ENCODE data around the gene SV2B. TPM values are rescaled to one million over a fixed set of nuclear protein-coding genes. Genes with fewer than 3 reads are reported as not detected.

The SV2B gene
- total RNA-seq, 1 experiment from 2014 or later = not detected

DNA sequence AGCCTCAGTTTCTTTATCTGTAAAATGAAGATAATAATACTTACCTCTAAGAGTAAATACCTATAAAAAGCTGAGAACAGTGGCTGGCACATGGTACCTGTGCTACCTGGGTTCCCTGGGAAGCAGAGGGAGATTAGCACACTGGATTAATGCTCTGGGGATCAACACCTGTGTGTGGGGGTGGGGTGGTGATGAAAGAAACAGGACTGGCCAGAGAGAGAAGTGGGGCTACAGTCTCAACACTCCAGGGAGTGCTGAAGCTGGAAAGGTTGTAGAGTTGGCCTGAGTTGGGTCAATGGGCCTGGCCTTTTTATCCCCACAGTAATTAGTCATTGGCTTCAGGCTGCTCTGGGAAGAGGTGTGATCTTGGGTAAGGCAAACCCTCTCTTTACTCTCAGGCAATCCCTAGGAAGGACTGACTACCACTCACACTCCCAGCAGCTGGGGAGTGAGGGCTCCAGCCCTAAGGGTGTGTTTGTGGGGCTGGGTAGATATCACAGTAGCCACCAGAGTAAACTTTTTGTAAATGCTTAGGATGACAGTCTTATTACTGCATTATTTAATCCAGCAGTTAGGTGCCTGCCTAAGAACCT is 102.5 kb downstream of the SV2B start:
- no peak for ATAC-seq
- H3K9me3 ChIP-seq (ENCODE audit: control insufficient read depth in 1 of 2, insufficient read depth in 1 of 2, low read depth in 1 of 2, low read length in 2 of 2) = no peaks in the 10 kb centered on the region
- no peak overlapping the region for H2AFZ ChIP-seq (ENCODE audit: low read depth, low read length, poor library complexity, severe bottlenecking)
- H3K4me2 ChIP-seq (ENCODE audit: low read length) = no peak overlapping the region
- TF ChIP-seq CBX3 (IDR thresholded peaks at IDR 0.05; ENCODE audit: low read depth) (no peak), FOSL1 (IDR thresholded peaks at IDR 0.05; ENCODE audit: low read depth) (no peak), CEBPB (IDR thresholded peaks at IDR 0.05; ENCODE audit: low read depth) (no peak), POLR2A (IDR thresholded peaks at IDR 0.05; ENCODE audit: borderline replicate concordance, extremely low read depth, insufficient read depth, insufficient read length) (no peak), SP1 (IDR thresholded peaks at IDR 0.05; ENCODE audit: low read depth) (no peak), SRF (IDR thresholded peaks at IDR 0.05; ENCODE audit: low read depth) (no peak), SIN3A (IDR thresholded peaks at IDR 0.05; ENCODE audit: low read depth) (no peak), RAD21 (IDR thresholded peaks at IDR 0.05; ENCODE audit: low read depth) (no peak), TCF7L2 (IDR thresholded peaks at IDR 0.05; ENCODE audit: borderline replicate concordance, extremely low read depth, insufficient read depth, insufficient read length) (no peak), YY1 (IDR thresholded peaks at IDR 0.05; ENCODE audit: extremely low read depth, insufficient replicate concordance, low read depth, low read length) (no peak), EGR1 (IDR thresholded peaks at IDR 0.05; ENCODE audit: low read depth) (no peak), EZH2 (IDR thresholded peaks at IDR 0.05) (no peak)
- TF ChIP-seq, protein P1, sequence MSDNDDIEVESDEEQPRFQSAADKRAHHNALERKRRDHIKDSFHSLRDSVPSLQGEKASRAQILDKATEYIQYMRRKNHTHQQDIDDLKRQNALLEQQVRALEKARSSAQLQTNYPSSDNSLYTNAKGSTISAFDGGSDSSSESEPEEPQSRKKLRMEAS (IDR thresholded peaks at IDR 0.05) = no peak
- TF ChIP-seq, protein P2, sequence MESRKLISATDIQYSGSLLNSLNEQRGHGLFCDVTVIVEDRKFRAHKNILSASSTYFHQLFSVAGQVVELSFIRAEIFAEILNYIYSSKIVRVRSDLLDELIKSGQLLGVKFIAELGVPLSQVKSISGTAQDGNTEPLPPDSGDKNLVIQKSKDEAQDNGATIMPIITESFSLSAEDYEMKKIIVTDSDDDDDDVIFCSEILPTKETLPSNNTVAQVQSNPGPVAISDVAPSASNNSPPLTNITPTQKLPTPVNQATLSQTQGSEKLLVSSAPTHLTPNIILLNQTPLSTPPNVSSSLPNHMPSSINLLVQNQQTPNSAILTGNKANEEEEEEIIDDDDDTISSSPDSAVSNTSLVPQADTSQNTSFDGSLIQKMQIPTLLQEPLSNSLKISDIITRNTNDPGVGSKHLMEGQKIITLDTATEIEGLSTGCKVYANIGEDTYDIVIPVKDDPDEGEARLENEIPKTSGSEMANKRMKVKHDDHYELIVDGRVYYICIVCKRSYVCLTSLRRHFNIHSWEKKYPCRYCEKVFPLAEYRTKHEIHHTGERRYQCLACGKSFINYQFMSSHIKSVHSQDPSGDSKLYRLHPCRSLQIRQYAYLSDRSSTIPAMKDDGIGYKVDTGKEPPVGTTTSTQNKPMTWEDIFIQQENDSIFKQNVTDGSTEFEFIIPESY (IDR thresholded peaks at IDR 0.05; ENCODE audit: extremely low read depth, insufficient replicate concordance, low read length) = no peak
- TF ChIP-seq, protein P3, sequence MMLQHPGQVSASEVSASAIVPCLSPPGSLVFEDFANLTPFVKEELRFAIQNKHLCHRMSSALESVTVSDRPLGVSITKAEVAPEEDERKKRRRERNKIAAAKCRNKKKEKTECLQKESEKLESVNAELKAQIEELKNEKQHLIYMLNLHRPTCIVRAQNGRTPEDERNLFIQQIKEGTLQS (IDR thresholded peaks at IDR 0.05) = no peak
- TF ChIP-seq, protein P4, sequence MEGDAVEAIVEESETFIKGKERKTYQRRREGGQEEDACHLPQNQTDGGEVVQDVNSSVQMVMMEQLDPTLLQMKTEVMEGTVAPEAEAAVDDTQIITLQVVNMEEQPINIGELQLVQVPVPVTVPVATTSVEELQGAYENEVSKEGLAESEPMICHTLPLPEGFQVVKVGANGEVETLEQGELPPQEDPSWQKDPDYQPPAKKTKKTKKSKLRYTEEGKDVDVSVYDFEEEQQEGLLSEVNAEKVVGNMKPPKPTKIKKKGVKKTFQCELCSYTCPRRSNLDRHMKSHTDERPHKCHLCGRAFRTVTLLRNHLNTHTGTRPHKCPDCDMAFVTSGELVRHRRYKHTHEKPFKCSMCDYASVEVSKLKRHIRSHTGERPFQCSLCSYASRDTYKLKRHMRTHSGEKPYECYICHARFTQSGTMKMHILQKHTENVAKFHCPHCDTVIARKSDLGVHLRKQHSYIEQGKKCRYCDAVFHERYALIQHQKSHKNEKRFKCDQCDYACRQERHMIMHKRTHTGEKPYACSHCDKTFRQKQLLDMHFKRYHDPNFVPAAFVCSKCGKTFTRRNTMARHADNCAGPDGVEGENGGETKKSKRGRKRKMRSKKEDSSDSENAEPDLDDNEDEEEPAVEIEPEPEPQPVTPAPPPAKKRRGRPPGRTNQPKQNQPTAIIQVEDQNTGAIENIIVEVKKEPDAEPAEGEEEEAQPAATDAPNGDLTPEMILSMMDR (IDR thresholded peaks at IDR 0.05 in 2 of 3, conservative IDR thresholded peaks at IDR 0.05 in 1 of 3; ENCODE audit: borderline replicate concordance in 1 of 3, insufficient read depth in 1 of 3, low read depth in 2 of 3, low read length in 2 of 3) = no peak
- TF ChIP-seq, protein P5, sequence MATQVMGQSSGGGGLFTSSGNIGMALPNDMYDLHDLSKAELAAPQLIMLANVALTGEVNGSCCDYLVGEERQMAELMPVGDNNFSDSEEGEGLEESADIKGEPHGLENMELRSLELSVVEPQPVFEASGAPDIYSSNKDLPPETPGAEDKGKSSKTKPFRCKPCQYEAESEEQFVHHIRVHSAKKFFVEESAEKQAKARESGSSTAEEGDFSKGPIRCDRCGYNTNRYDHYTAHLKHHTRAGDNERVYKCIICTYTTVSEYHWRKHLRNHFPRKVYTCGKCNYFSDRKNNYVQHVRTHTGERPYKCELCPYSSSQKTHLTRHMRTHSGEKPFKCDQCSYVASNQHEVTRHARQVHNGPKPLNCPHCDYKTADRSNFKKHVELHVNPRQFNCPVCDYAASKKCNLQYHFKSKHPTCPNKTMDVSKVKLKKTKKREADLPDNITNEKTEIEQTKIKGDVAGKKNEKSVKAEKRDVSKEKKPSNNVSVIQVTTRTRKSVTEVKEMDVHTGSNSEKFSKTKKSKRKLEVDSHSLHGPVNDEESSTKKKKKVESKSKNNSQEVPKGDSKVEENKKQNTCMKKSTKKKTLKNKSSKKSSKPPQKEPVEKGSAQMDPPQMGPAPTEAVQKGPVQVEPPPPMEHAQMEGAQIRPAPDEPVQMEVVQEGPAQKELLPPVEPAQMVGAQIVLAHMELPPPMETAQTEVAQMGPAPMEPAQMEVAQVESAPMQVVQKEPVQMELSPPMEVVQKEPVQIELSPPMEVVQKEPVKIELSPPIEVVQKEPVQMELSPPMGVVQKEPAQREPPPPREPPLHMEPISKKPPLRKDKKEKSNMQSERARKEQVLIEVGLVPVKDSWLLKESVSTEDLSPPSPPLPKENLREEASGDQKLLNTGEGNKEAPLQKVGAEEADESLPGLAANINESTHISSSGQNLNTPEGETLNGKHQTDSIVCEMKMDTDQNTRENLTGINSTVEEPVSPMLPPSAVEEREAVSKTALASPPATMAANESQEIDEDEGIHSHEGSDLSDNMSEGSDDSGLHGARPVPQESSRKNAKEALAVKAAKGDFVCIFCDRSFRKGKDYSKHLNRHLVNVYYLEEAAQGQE (IDR thresholded peaks at IDR 0.05; ENCODE audit: low read depth) = no peak
- no peaks in the 10 kb centered on the region for H4K20me1 ChIP-seq (ENCODE audit: insufficient read depth)
- H3K27me3 ChIP-seq (ENCODE audit: insufficient read depth, low read length) = peaks cover 58% of the 10 kb centered on the region
- no peaks in the 10 kb centered on the region for H3K36me3 ChIP-seq (ENCODE audit: control insufficient read depth in 1 of 2, insufficient read depth in 2 of 2, low read length in 2 of 2)
- ChIA-PET CTCF (interaction anchor here (0.6 to 1.6 kb wide), 2 partner anchors 170 to 179 kb away, joined by 3 read pairs; no protein-coding TSS in a partner anchor), RAD21 (ENCODE audit: low non-redundant PET in 1 of 2, low total read pairs in 2 of 2, uncharacterized antibody in 2 of 2, unreplicated experiment in 2 of 2) (no interaction called here), POLR2A (no interaction called here)
- H3K79me2 ChIP-seq (ENCODE audit: insufficient read depth, low read length) = no peaks in the 10 kb centered on the region
- H3K4me1 ChIP-seq (ENCODE audit: control insufficient read depth in 1 of 2, insufficient read depth in 2 of 2, low read length in 2 of 2) = no peaks in the 10 kb centered on the region
- no peaks in the 10 kb centered on the region for H3K9me2 ChIP-seq (ENCODE audit: insufficient read depth)
- H3K4me3 ChIP-seq (replicated peaks in 1 of 2; ENCODE audit: low read depth in 1 of 2, low read length in 2 of 2) = no peak overlapping the region
- no peak overlapping the region for H3K27ac ChIP-seq (ENCODE audit: low read depth, low read length)
- intact Hi-C loops (cut with micrococcal nuclease) = no loop called here
- H3K9ac ChIP-seq (ENCODE audit: low read length) = no peak overlapping the region
- no TSS peak for BruUV-seq (replicated peaks)
- no peak for DNase-seq (ENCODE audit: low read depth, low spot score)
